ENCODE data around the gene CHMP1A.

CHMP1A gene

GRCh38 chr16:89621698-89622409 lies 35.7 kb downstream of the CHMP1A start:
- no peak for DNase-seq

GRCh38 chr16:89621136-89621697 lies 36.3 kb downstream of the CHMP1A start:
- no peak for DNase-seq

- no peak for DNase-seq
Observed at GRCh38 chr16:89620406-89620841, 37.1 kb downstream of the CHMP1A start.

- DNase-seq: no peak
Observed at GRCh38 chr16:89619840-89620239, 37.7 kb downstream of the CHMP1A start.

GRCh38 chr16:89618109-89618998 lies 39.2 kb downstream of the CHMP1A start:
- DNase-seq: no peak

- DNase-seq: no peak
Observed at GRCh38 chr16:89617036-89617435, 40.5 kb downstream of the CHMP1A start.

GRCh38 chr16:89616623-89617022 lies 40.9 kb downstream of the CHMP1A start:
- DNase-seq: no peak

GRCh38 chr16:89615596-89616090 lies 41.9 kb downstream of the CHMP1A start:
- DNase-seq: peak; percentile 51

- no peak for DNase-seq
Observed at GRCh38 chr16:89615176-89615575, 42.3 kb downstream of the CHMP1A start.

- no peak for DNase-seq
Observed at GRCh38 chr16:89613954-89614459, 43.5 kb downstream of the CHMP1A start.

GRCh38 chr16:89613231-89613953 lies 44.1 kb downstream of the CHMP1A start, which contains the start of gene DPEP1:
TSS of gene DPEP1 (plus strand) at chr16:89613642. CDS start at chr16:89630411, 16,769 bp downstream.
- DNase-seq: no peak

GRCh38 chr16:89612415-89613166 lies 44.9 kb downstream of the CHMP1A start:
- no peak for DNase-seq

- no peak for DNase-seq
Observed at GRCh38 chr16:89610108-89610453, 47.4 kb downstream of the CHMP1A start.

- no peak for DNase-seq
Observed at GRCh38 chr16:89607937-89608740, 49.4 kb downstream of the CHMP1A start.

- no peak for DNase-seq
Observed at GRCh38 chr16:89607453-89607852, 50.1 kb downstream of the CHMP1A start.

- no peak for DNase-seq
Observed at GRCh38 chr16:89606006-89606405, 51.5 kb downstream of the CHMP1A start.

- DNase-seq: no peak
Observed at GRCh38 chr16:89605186-89605970, 52.1 kb downstream of the CHMP1A start.

GRCh38 chr16:89604764-89605163 lies 52.7 kb downstream of the CHMP1A start:
- DNase-seq: no peak

- no peak for DNase-seq
Observed at GRCh38 chr16:89602952-89603590, 54.4 kb downstream of the CHMP1A start.
